Mesothelial cell of epicardium (in vitro differentiated cells): ENCODE results near the gene PGBD5. TPM values are rescaled to one million over a fixed set of nuclear protein-coding genes. Genes with fewer than 3 reads are reported as not detected.

Experiments
- DNase-seq, 2 experiments: peaks; one replicate each; pipeline ENCODE4 v3.0.0; 2021; ENCODE audit warnings: low spot score in 2 of 2; ENCODE audit not compliant: unreplicated experiment in 2 of 2
- H3K27ac Mint-ChIP-seq: 2 replicates; pipeline ENCODE4 v1.8.0; 2021; ENCODE audit warnings: mixed read lengths
- H3K27me3 Mint-ChIP-seq: 2 replicates; pipeline ENCODE4 v1.8.0; 2021; ENCODE audit warnings: low read depth, mixed read lengths
- H3K36me3 Mint-ChIP-seq: 2 replicates; pipeline ENCODE4 v1.8.0; 2021; ENCODE audit warnings: mixed read lengths
- H3K4me1 Mint-ChIP-seq: 2 replicates; pipeline ENCODE4 v1.8.0; 2021; ENCODE audit warnings: mixed read lengths
- H3K4me3 Mint-ChIP-seq: 2 replicates; pipeline ENCODE4 v1.8.0; 2021; ENCODE audit warnings: mild to moderate bottlenecking, moderate library complexity, mixed read lengths
- H3K9me3 Mint-ChIP-seq: 2 replicates; pipeline ENCODE4 v1.8.0; 2021; ENCODE audit warnings: mixed read lengths
- total RNA-seq: library from RNA; stranded (reverse); gene quantifications from 3 replicates; pipeline ENCODE4 v1.2.1, GENCODE V29; 2021
- TF ChIP-seq, protein P1 (sequence below): fragments of 200-600 bp; sonication (generic); IDR thresholded peaks from one replicate; pipeline ENCODE4 v1.5.0; 2021; ENCODE audit warnings: antibody characterized with exemption; ENCODE audit not compliant: unreplicated experiment

Gene PGBD5
- total RNA-seq, 1 donor from 2014 or later = 0.94 TPM

DNA sequence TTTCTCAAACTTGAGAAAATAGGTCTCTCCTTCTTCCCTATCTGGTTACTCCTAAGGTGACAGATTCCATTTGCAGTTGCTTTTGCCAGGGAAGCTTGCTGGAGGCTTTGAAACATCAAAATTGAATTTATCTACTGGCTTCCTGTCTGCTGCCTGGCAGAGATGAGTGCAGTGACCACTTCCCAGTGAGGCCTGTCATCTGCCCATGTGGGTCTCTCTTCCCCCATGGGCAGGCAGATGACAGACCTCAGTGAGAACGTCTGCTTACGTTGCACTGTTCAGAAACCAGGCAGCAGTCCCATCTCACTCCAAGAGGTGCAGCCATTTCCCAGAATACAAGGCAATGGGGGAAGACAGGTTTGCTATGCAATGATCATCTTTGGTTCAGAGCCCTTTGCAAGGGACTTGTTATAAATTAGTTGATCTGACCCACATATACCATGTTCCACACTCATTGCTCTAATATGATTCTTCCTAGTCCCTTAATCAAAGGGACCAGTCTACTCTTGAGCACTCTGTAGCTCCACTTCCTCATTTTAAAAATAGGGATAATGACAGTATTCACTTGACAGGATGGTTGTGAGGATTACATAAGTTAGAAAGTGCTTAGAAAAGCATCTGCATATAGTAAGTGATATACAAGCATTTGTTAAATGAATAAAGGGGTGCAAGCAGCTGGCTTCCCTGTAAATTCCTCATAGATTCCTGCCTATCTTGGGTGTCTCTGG, 10.6 kb downstream of the PGBD5 start:
- Mint-ChIP-seq H3K4me1 (no peaks in the 10 kb centered on the region), H3K9me3 (peaks cover 3% of the 10 kb centered on the region), H3K27ac (no peak overlapping the region), H3K36me3 (no peaks in the 10 kb centered on the region), H3K27me3 (peaks cover 86% of the 10 kb centered on the region), H3K4me3 (no peak overlapping the region)
- TF ChIP-seq, protein P1, sequence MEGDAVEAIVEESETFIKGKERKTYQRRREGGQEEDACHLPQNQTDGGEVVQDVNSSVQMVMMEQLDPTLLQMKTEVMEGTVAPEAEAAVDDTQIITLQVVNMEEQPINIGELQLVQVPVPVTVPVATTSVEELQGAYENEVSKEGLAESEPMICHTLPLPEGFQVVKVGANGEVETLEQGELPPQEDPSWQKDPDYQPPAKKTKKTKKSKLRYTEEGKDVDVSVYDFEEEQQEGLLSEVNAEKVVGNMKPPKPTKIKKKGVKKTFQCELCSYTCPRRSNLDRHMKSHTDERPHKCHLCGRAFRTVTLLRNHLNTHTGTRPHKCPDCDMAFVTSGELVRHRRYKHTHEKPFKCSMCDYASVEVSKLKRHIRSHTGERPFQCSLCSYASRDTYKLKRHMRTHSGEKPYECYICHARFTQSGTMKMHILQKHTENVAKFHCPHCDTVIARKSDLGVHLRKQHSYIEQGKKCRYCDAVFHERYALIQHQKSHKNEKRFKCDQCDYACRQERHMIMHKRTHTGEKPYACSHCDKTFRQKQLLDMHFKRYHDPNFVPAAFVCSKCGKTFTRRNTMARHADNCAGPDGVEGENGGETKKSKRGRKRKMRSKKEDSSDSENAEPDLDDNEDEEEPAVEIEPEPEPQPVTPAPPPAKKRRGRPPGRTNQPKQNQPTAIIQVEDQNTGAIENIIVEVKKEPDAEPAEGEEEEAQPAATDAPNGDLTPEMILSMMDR = no peak
- DNase-seq = no peak

DNA sequence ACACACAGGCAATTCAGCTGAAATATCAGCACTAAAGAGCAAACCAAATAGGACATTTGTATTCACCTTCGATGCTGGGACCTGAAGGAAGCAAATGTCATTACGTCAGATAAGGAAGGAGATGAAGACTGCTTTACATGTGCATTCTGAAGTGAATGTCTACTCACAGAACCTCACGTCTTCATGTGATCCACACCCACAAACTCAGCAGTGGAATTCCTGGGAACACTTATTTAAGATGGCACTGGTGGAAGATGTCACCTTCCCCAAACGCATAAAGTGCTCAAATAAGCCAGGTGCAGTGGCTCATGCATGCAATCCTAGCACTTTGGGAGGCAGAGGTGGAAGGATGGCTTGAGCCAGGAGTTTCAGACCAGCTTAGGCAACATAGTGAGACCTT, 11.4 kb downstream of the PGBD5 start:
- H3K4me1 Mint-ChIP-seq = no peaks in the 10 kb centered on the region
- DNase-seq = no peak
- TF ChIP-seq, protein P1 = no peak
- H3K4me3 Mint-ChIP-seq = no peak overlapping the region
- no peak overlapping the region for H3K27ac Mint-ChIP-seq
- H3K36me3 Mint-ChIP-seq = no peaks in the 10 kb centered on the region
- H3K9me3 Mint-ChIP-seq = no peaks in the 10 kb centered on the region
- peaks cover 83% of the 10 kb centered on the region for H3K27me3 Mint-ChIP-seq

DNA sequence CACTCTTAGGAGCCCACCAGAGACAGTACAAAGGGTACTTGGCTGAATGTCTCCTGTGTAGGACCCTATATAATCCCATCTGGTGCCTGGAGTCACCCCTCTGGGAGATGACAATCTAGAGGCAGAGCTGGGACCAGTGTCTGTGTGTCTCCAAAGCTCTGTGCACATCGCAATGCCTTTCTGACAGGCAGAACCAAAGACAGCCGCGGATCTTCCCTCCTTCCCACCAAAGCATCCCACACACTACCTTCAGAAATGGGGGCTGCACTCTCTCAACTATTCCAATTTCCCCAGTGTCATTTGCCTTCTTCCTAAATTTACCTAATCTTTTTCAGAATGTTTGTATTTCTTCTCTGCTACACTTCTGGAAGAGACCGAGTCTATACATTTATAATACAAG, 12.0 kb downstream of the PGBD5 start:
- TF ChIP-seq, protein P1 = no peak
- H3K27me3 Mint-ChIP-seq = peaks cover 80% of the 10 kb centered on the region
- no peak overlapping the region for H3K4me3 Mint-ChIP-seq
- no peaks in the 10 kb centered on the region for H3K9me3 Mint-ChIP-seq
- no peak overlapping the region for H3K27ac Mint-ChIP-seq
- H3K4me1 Mint-ChIP-seq = no peaks in the 10 kb centered on the region
- no peaks in the 10 kb centered on the region for H3K36me3 Mint-ChIP-seq
- DNase-seq = no peak

DNA sequence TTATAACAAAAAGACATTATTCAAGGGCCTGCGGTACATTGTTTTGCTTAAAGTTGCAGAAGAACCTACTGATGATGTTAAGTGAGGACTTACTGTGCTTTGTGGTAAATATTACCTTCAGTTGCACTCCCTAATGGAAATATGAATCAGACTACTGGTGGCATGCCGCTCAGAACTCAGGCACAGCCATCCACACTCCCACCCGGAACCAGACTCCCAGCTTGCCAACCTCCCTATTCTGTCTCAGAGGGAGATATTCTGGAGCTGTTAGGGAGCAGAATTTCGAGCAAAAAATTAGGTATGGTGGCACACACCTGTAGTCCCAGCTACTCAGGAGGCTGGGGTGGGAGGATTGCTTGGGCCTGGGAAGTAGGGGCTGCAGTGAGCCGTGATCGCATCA, 13.1 kb downstream of the PGBD5 start:
- no peak for DNase-seq

DNA sequence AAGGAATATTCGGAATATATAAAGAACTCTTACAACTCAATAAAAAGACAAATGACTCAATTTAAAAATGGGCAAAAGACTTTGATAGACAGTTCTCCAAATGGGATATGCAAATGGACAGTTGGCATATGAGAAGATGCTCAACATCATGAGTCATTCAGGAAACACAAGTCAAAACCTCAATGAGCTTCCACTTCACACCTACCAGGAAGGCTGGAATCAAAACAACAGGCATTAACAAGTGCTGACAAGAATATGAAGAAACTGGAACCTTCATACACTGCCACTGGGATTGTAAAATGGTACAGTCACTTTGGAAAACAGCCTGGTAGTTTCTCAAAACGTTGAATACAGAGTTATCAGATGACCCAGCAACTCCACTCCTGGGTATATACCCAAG, 17.2 kb downstream of the PGBD5 start:
- DNase-seq = no peak
- no peak overlapping the region for H3K4me3 Mint-ChIP-seq
- H3K9me3 Mint-ChIP-seq = no peaks in the 10 kb centered on the region
- H3K4me1 Mint-ChIP-seq = peaks cover 5% of the 10 kb centered on the region
- no peak overlapping the region for H3K27ac Mint-ChIP-seq
- H3K36me3 Mint-ChIP-seq = no peaks in the 10 kb centered on the region
- TF ChIP-seq, protein P1 = no peak
- peaks cover 37% of the 10 kb centered on the region for H3K27me3 Mint-ChIP-seq

More for the DNA sequence above, 13.1 kb downstream of the PGBD5 start:
- H3K9me3 Mint-ChIP-seq = no peaks in the 10 kb centered on the region
- H3K4me1 Mint-ChIP-seq = no peaks in the 10 kb centered on the region
- H3K36me3 Mint-ChIP-seq = no peaks in the 10 kb centered on the region
- peaks cover 77% of the 10 kb centered on the region for H3K27me3 Mint-ChIP-seq
- no peak overlapping the region for H3K27ac Mint-ChIP-seq
- TF ChIP-seq, protein P1 = no peak
- H3K4me3 Mint-ChIP-seq = no peak overlapping the region
